Hematopoietic multipotent progenitor cell treated with erythropoietin and hydrocortisone succinate and interleukin-3 and kit ligand, for 17 days (in vitro differentiated cells): ENCODE results near the gene TMEM9.

ENCODE experiments used
- DNase-seq: peaks from one replicate; pipeline ENCODE4 v3.0.0-alpha.2; 2015; ENCODE audit warnings: low spot score

TMEM9 gene

GRCh38 chr1:201104141-201104540, 50.1 kb downstream of the TMEM9 start:
- DNase-seq: no peak

- DNase-seq: no peak
Measured at GRCh38 chr1:201103666-201104065, 50.6 kb downstream of the TMEM9 start.

DNA sequence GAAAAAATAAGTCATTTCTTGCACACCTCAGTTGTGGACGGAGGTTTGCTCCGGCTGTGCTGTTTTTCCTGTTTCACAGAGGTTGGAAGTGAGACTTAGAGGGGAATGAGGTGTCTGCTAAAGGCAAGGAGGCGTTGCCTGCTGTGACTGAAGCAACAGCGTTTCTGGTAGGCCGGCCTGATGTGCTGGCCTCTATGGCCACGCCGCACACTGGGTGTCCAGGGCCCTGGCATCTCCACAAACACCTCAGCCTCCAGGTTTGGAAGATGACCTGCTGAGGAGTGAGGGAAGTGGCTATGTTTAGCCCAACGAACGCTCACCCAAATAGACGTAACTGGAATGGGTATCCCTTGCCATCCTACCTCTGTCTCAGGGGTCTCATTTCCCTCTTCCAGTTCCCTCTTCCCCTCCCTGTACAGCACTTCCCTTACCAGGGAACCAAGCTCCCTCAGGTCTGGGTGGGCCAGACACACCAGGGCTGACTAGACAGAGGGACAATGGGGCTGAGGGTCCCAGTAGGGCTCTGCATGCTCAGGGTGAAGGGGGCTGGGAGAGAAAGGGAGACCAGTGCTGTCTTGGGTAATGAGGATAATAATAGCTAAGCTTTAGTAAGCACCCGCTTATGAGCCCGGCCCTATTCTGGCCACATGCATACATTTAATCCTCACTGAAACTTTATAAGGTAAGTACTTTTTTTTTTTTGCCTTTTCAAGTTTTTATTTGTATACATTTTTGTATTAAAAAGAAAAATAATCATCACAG, 53.9 kb downstream of the TMEM9 start:
- DNase-seq: no peak

DNA sequence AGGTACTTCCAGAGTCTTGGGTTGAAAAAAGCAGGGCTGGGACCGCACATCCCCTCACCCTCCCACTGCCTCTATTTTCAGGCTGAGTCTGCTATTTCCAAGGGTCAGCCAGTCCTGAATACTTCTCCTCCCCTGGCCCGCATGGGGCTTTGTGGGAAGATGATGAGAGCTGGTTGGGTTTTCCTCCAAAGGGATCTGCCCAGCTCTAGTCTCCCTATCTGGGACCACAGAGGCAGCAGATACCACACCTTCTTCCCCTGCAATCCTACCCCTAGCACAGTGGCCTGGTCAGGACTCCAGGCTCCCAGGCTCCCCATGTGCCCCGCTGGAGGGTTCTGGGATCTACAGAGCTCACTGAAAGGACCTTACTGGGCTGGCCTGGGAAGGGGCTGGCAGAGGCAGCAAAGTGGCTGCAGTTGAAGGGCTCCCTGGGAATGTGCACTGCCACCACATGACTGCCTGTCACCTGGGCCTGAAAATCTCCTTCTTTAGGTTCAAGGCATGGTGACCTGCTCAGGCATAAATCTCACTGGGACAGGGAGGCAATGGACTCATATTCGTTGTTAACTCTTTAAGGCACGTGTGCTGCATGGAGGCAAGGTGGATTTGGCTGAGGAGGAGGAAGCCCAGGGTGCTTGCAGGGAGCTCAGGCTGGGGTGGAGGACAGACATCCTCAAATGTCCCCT, 55.1 kb downstream of the TMEM9 start:
- DNase-seq: no peak

DNA sequence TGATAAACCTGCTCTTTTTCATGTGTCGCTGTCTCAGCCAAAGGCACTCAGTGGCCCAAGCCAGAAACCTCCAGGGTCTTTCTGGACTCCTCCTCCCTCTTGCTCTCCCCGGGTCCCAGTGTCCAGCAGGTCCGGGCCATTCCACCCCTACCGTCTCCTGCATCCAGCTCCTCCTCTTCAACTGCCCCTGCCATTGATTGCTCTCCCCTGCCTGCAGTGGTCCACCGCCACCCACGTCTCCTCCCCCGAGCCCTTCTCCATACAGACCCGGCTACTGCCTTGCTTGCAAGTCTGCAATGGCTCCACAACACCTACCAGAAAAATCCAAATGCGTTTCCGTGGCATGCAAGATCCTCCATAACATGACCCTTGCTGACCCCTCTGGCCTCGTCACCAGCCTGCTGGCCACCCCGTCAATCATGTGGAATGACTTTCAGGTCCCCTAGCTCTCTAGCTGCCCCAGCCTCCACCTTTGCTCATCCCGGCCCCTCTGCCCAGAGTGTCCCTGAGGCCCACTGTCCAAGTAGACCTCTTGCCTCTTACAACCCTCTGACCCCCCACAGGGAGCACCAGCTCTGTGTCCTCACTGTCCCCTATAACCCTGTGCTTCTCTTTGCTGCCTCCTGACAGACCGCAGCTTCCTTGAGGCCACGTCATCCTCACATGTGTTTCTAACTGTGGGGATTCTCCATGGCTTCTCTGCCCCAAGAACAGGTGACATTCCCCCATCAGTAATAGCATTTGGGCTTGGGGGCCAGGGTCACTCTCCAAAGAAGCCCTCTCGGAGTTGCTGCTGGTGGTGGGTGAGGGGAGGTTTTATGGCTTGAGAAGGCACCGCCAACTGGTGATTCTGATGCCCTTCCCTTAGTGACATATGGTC, 57.1 kb downstream of the TMEM9 start:
- no peak for DNase-seq

DNA sequence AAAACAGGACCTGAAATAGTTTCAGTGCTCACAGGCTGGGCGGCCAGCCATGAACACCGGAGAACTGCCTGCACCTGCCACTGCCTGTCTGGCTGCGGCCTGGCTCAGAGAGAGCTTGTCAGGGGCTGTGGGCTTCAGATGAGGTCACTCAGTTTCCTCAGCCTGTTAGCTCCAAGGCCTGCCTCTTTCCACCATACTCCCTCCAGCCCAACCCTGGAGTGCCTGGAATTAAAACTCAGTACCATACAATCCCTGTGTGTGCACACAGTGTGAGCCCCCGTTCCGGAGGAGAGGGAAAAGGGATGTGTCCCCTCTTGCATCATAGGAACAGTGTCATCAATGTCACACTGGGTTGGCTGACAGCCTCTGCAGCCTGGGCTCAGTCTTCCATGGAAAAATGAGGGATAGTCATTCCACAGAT, 58.2 kb downstream of the TMEM9 start:
- no peak for DNase-seq

- no peak for DNase-seq
Measured at GRCh38 chr1:201095581-201095980, 58.7 kb downstream of the TMEM9 start.

DNA sequence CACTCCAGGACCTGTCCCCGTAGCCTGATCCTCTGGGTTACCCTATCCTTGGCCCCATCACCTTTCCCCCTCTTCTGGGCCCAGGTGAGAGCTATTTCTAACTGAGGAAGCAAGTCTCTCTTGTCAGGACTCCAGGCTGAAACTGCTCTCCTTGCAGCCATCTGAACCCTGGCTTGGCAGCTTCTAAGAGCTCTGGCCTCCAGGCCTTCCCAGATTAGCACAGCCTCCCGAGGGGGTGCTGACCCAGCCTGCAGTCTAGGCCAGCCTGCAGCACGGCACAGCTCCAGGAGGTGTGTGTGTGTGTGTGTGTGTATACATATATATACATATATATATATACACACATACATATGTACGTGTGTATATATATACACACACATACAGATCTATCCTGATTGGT, 59.4 kb downstream of the TMEM9 start:
- DNase-seq: no peak

DNA sequence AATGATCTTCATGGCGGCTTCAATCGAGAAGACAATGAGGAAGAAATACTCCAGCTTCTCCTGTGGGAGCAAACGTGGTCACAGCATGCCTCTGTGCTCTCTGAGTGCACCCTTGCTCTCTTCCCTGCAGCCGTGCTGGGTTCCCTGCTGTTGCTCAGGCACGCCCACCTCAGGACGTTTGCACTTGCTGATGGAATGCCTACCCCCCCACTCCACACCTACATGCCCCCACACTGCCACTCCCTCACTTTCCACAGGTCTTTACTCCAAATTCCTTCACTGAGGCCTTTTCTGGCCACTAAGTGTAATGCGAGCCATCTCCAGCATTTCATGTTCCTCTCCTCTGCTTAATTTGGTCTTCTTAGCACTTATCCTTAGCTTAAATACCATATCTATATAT, 60.3 kb downstream of the TMEM9 start:
- DNase-seq: no peak

GRCh38 chr1:201093561-201093960, 60.7 kb downstream of the TMEM9 start:
- DNase-seq: no peak

DNA sequence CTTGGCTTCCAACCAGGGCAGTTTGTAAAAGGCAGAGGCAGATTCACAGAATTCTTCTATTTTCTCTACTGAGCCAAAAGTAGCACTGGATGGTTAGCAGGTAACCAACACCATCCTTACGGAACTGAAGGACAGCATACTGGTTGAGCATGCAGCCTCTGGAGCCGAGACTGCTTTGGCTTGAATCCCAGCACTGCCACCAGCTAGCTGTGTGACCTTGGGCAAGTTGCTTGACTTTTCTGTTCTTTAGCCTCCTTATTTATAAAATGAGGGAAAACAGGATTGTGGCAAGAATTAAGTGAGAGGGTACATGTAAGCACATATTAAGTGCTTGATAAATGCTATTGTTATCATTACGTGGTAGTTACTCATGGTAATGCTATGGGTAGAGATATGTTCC, 61.5 kb downstream of the TMEM9 start:
- no peak for DNase-seq

DNA sequence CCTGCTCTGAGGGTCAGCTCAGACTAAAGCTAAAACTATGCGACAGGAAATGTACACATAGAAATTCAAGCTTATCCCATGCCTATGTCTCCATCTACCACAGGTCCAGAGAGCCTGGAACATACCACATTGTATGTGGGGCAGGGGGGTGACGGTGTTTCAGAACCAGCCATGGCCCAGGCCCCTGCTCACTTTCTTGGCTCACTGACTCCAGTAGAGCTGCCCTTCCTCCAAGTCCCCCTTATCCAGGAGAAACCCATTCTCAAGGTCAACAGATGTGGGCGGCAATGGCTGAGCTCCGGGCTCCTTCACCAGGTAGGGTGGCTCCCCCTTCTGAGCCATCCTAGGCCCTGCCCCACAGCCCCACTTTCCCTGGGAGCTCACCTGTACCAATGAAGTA, 63.0 kb downstream of the TMEM9 start:
- DNase-seq: no peak

- no peak for DNase-seq
Measured at GRCh38 chr1:201090541-201090940, 63.7 kb downstream of the TMEM9 start.

- no peak for DNase-seq
Measured at GRCh38 chr1:201089596-201089995, 64.7 kb downstream of the TMEM9 start.

- DNase-seq: no peak
Measured at GRCh38 chr1:201088901-201089525, 65.3 kb downstream of the TMEM9 start.

DNA sequence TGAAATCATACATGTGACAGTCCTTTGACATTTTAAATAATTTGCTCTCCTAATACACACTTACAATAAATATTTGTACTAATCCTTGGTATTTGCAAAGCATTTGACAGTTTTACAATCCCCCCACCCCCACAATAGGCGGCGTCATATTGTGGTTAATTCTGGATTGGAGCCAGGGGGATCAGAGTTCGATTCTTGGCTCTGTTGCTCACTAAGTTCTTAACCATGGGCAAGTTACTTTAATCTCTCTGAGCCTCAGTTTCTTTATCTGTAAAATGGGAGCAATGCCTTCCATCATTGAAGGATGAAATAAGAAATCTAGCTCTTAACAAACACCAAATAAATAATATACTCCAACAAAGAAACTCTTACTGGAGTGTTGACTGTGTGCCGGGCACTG, 65.9 kb downstream of the TMEM9 start:
- no peak for DNase-seq

DNA sequence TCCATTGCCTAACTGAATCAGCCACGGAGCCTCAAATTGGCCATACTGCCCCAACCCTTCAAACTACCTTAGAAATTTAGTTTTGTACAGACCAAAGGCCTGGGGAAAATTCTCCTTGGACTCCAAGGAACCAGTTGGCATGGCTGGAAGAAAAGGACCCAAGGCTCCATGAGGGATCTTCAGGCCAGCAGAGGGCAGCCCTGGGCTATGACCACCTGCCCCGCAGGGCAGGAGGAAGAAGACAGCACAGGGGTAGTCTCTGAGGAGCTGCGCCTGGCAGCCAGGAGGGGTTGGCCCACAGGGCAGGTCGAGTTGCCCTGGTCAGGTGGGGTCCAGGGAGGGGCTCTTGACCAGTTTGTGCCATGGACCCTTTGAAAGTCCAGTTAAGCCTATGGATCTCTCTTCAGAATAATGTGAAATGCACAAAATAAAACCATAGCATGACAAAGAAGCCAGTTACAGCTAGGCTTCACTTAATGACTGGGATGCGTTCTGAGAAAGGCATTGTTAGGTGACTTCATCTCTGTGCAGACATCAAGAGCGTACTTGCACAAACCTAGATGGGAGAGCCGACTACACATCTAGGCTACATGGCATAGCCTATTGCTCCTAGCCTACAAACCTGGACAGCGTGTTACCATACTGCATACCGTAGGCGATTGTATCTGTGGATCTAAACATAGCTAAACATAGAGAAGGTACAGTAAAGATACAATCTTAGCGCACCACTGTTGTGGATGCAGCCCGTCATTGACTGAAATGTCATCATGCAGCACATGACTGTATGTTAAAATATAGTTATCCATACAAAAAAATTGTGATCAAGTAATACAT, 68.2 kb downstream of the TMEM9 start:
- DNase-seq: peak; percentile 25
